ENCODE measurements around the gene STRBP. TPM values are rescaled to one million over a fixed set of nuclear protein-coding genes. Genes with fewer than 3 reads are reported as not detected.
"Not testable (repeated sequence)": the region's sequence is repeated elsewhere in the genome, so short reads cannot be mapped to it uniquely, and the experiment has no call there.

Gene STRBP
- total RNA-seq, 8 experiments from 2014 or later, result 17.5 to 60.7 (median 43.7) TPM

GRCh38 chr9:123255718-123256117, 12.7 kb downstream of the STRBP start:
- in situ Hi-C loops (cut with MboI; ENCODE audit: low pct_unique_long_range_greater_than_20kb in 2 of 9, low sequenced_read_pairs in 9 of 9, unreplicated experiment in 9 of 9), result no loop called here
- ATAC-seq (replicated peaks in 6 of 8), result no peak
- 50 to 100% (median 89%) methylated on average over 1 to 3 of the region's 3 CpGs for WGBS, 10 experiments
- Histone ChIP-seq H3K27ac (no peak overlapping the region), H3K4me1 (replicated peaks in 1 of 2) (no peaks in the 10 kb centered on the region), H3K4me3 (no peak overlapping the region)

- in situ Hi-C loops (cut with MboI; ENCODE audit: low pct_unique_long_range_greater_than_20kb in 2 of 9, low sequenced_read_pairs in 9 of 9, unreplicated experiment in 9 of 9), result no loop called here
- ATAC-seq (replicated peaks in 6 of 8), result no peak
- Histone ChIP-seq H3K27ac (no peak overlapping the region), H3K4me1 (replicated peaks in 1 of 2) (no peaks in the 10 kb centered on the region), H3K4me3 (no peak overlapping the region)
- WGBS, 10 experiments, result 0 to 100% (median 86%) methylated on average over 1 of the region's 1 CpG; no CpG with 5 or more reads in 1 of the 10 experiments
Measured at GRCh38 chr9:123253204-123253603, 15.2 kb downstream of the STRBP start.

GRCh38 chr9:123251741-123252140, 16.6 kb downstream of the STRBP start:
- in situ Hi-C loops (cut with MboI; ENCODE audit: low pct_unique_long_range_greater_than_20kb in 2 of 9, low sequenced_read_pairs in 9 of 9, unreplicated experiment in 9 of 9), result no loop called here
- ATAC-seq (replicated peaks in 6 of 8), result no peak
- no peak overlapping the region for H3K4me3 ChIP-seq
- H3K27ac ChIP-seq, result no peak overlapping the region
- no peaks in the 10 kb centered on the region for H3K4me1 ChIP-seq (replicated peaks in 1 of 2)
- WGBS, 10 experiments, result 40 to 100% (median 80%) methylated on average over 1 of the region's 1 CpG; no CpG with 5 or more reads in 5 of the 10 experiments

- H3K27ac ChIP-seq, result no peak overlapping the region
- 80 to 100% (median 90%) methylated on average over 1 of the region's 1 CpG; no CpG with 5 or more reads in 6 of the 10 experiments for whole genome bisulfite sequencing, 10 experiments
- no peak for ATAC-seq (replicated peaks in 6 of 8)
Measured at GRCh38 chr9:123251324-123251723, 17.1 kb downstream of the STRBP start.

GRCh38 chr9:123250504-123250903, 17.9 kb downstream of the STRBP start:
- 14 to 100% (median 54%) methylated on average over 1 of the region's 1 CpG; no CpG with 5 or more reads in 4 of the 10 experiments for WGBS, 10 experiments
- Histone ChIP-seq H3K27ac (no peak overlapping the region), H3K4me1 (replicated peaks in 1 of 2) (no peaks in the 10 kb centered on the region), H3K4me3 (no peak overlapping the region)
- in situ Hi-C loops (cut with MboI; ENCODE audit: low pct_unique_long_range_greater_than_20kb in 2 of 9, low sequenced_read_pairs in 9 of 9, unreplicated experiment in 9 of 9), result no loop called here
- no peak for ATAC-seq (replicated peaks in 6 of 8)

More at GRCh38 chr9:123251324-123251723, 17.1 kb downstream of the STRBP start:
- H3K4me3 ChIP-seq, result no peak overlapping the region
- in situ Hi-C loops (cut with MboI; ENCODE audit: low pct_unique_long_range_greater_than_20kb in 2 of 9, low sequenced_read_pairs in 9 of 9, unreplicated experiment in 9 of 9), result no loop called here
- H3K4me1 ChIP-seq (replicated peaks in 1 of 2), result no peaks in the 10 kb centered on the region

- WGBS, 10 experiments, result 69 to 100% (median 90%) methylated on average over 2 to 3 of the region's 4 CpGs; no CpG with 5 or more reads in 5 of the 10 experiments
- in situ Hi-C loops (cut with MboI; ENCODE audit: low pct_unique_long_range_greater_than_20kb in 2 of 9, low sequenced_read_pairs in 9 of 9, unreplicated experiment in 9 of 9), result loop anchor here in 2 of 9 experiments (25.0 kb wide), 2 partner anchors 88 to 162 kb away; no protein-coding TSS in a partner anchor
Measured at GRCh38 chr9:123249162-123249561, 19.2 kb downstream of the STRBP start.

GRCh38 chr9:123248630-123249029, 19.8 kb downstream of the STRBP start:
- Histone ChIP-seq H3K27ac (no peak overlapping the region), H3K4me3 (no peak overlapping the region), H3K4me1 (replicated peaks in 1 of 2) (no peaks in the 10 kb centered on the region)
- no peak for ATAC-seq (replicated peaks in 6 of 8)
- 80 to 100% (median 97%) methylated on average over 1 to 2 of the region's 2 CpGs for WGBS, 10 experiments
- in situ Hi-C loops (cut with MboI; ENCODE audit: low pct_unique_long_range_greater_than_20kb in 2 of 9, low sequenced_read_pairs in 9 of 9, unreplicated experiment in 9 of 9), result loop anchor here in 2 of 9 experiments (25.0 kb wide), 2 partner anchors 89 to 161 kb away; no protein-coding TSS in a partner anchor

More at GRCh38 chr9:123249162-123249561, 19.2 kb downstream of the STRBP start:
- not testable (repeated sequence) for H3K4me1 ChIP-seq (replicated peaks in 1 of 2); H3K4me3 ChIP-seq; ATAC-seq (replicated peaks in 6 of 8); H3K27ac ChIP-seq

- no peak for ATAC-seq (replicated peaks in 6 of 8)
- Histone ChIP-seq H3K4me3 (no peak overlapping the region), H3K4me1 (replicated peaks in 1 of 2) (no peaks in the 10 kb centered on the region), H3K27ac (no peak overlapping the region)
- in situ Hi-C loops (cut with MboI; ENCODE audit: low pct_unique_long_range_greater_than_20kb in 2 of 9, low sequenced_read_pairs in 9 of 9, unreplicated experiment in 9 of 9), result loop anchor here in 2 of 9 experiments (25.0 kb wide), 2 partner anchors 91 to 159 kb away; no protein-coding TSS in a partner anchor
Measured at GRCh38 chr9:123246534-123246933, 21.9 kb downstream of the STRBP start.

GRCh38 chr9:123239726-123240125, 28.7 kb downstream of the STRBP start:
- no peak overlapping the region for H3K27ac ChIP-seq
- in situ Hi-C loops (cut with MboI; ENCODE audit: low pct_unique_long_range_greater_than_20kb in 2 of 9, low sequenced_read_pairs in 9 of 9, unreplicated experiment in 9 of 9), result loop anchor here in 2 of 9 experiments (25.0 kb wide), 2 partner anchors 98 to 152 kb away; no protein-coding TSS in a partner anchor
- 89 to 100% (median 100%) methylated on average over 1 of the region's 1 CpG; no CpG with 5 or more reads in 5 of the 10 experiments for WGBS, 10 experiments
- ATAC-seq (replicated peaks in 6 of 8), result no peak
- H3K4me3 ChIP-seq, result no peak overlapping the region
- no peaks in the 10 kb centered on the region for H3K4me1 ChIP-seq (replicated peaks in 1 of 2)

- Histone ChIP-seq H3K27ac (no peak overlapping the region), H3K4me3 (no peak overlapping the region), H3K4me1 (replicated peaks in 1 of 2) (no peaks in the 10 kb centered on the region)
- ATAC-seq (replicated peaks in 6 of 8), result no peak
- in situ Hi-C loops (cut with MboI; ENCODE audit: low pct_unique_long_range_greater_than_20kb in 2 of 9, low sequenced_read_pairs in 9 of 9, unreplicated experiment in 9 of 9), result loop anchor here in 2 of 9 experiments (25.0 kb wide), 2 partner anchors 99 to 151 kb away; no protein-coding TSS in a partner anchor
- 33 to 100% (median 72%) methylated on average over 1 to 3 of the region's 3 CpGs; no CpG with 5 or more reads in 1 of the 10 experiments for WGBS, 10 experiments
Measured at GRCh38 chr9:123238365-123238764, 30.0 kb downstream of the STRBP start.

- no peaks in the 10 kb centered on the region for H3K4me1 ChIP-seq (replicated peaks in 1 of 2)
- in situ Hi-C loops (cut with MboI; ENCODE audit: low pct_unique_long_range_greater_than_20kb in 2 of 9, low sequenced_read_pairs in 9 of 9, unreplicated experiment in 9 of 9), result loop anchor here in 2 of 9 experiments (25.0 kb wide), 2 partner anchors 100 to 150 kb away; no protein-coding TSS in a partner anchor
- no peak for ATAC-seq (replicated peaks in 6 of 8)
- 75 to 100% (median 100%) methylated on average over 1 to 2 of the region's 2 CpGs; no CpG with 5 or more reads in 3 of the 10 experiments for WGBS, 10 experiments
- no peak overlapping the region for H3K27ac ChIP-seq
- H3K4me3 ChIP-seq, result no peak overlapping the region
Measured at GRCh38 chr9:123237220-123237619, 31.2 kb downstream of the STRBP start.

GRCh38 chr9:123235448-123235847, 32.9 kb downstream of the STRBP start:
- H3K4me1 ChIP-seq (replicated peaks in 1 of 2), result no peaks in the 10 kb centered on the region
- 77 to 100% (median 98%) methylated on average over 1 of the region's 1 CpG for WGBS, 10 experiments
- no peak for ATAC-seq (replicated peaks in 6 of 8)
- H3K27ac ChIP-seq, result no peak overlapping the region
- no peak overlapping the region for H3K4me3 ChIP-seq
- in situ Hi-C loops (cut with MboI; ENCODE audit: low pct_unique_long_range_greater_than_20kb in 2 of 9, low sequenced_read_pairs in 9 of 9, unreplicated experiment in 9 of 9), result loop anchor here in 2 of 9 experiments (25.0 kb wide), 2 partner anchors 102 to 148 kb away; no protein-coding TSS in a partner anchor

GRCh38 chr9:123234853-123235252, 33.5 kb downstream of the STRBP start:
- WGBS, 10 experiments, result 92 to 100% (median 100%) methylated on average over 1 to 3 of the region's 3 CpGs; no CpG with 5 or more reads in 2 of the 10 experiments

More at GRCh38 chr9:123234853-123235252, 33.5 kb downstream of the STRBP start:
- in situ Hi-C loops (cut with MboI; ENCODE audit: low pct_unique_long_range_greater_than_20kb in 2 of 9, low sequenced_read_pairs in 9 of 9, unreplicated experiment in 9 of 9), result loop anchor here in 2 of 9 experiments (25.0 kb wide), 2 partner anchors 102 to 148 kb away; no protein-coding TSS in a partner anchor
- Histone ChIP-seq H3K4me1 (replicated peaks in 1 of 2) (no peaks in the 10 kb centered on the region), H3K4me3 (no peak overlapping the region), H3K27ac (no peak overlapping the region)
- no peak for ATAC-seq (replicated peaks in 6 of 8)
